Stomach (tissue), 4 donors: ENCODE data around the gene SIT1.

Experiments used
- CTCF ChIP-seq, 7 experiments: fragments of 450-650 bp in 4 of 7; fragments of 200-600 bp in 3 of 7; sonication (generic) in 3 of 7; IDR thresholded peaks; one replicate each; pipeline ENCODE4 v1.5.1; 2016 to 2019; ENCODE audit warnings: antibody characterized with exemption in 7 of 7, control low read depth in 2 of 7, mild to moderate bottlenecking in 1 of 7
- POLR2A ChIP-seq, 4 donors: fragments of 450-650 bp; IDR thresholded peaks; one replicate each; pipeline ENCODE4 v1.6.1; 2016; ENCODE audit warnings: antibody characterized with exemption in 4 of 4, control low read depth in 2 of 4, mild to moderate bottlenecking in 1 of 4, moderate library complexity in 1 of 4
- POLR2AphosphoS5 ChIP-seq, 3 donors: sonication (generic); formaldehyde crosslinking; IDR thresholded peaks; one replicate each; pipeline ENCODE4 v1.6.1; 2016; ENCODE audit warnings: antibody characterized with exemption in 3 of 3

GRCh38 chr9:35673132-35674024 lies 22.6 kb upstream of the SIT1 start, which contains the start of gene CA9:
- TF ChIP-seq POLR2A (IDR thresholded peaks at IDR 0.05) (peak in 1 of 4 donors; percentile 85), CTCF (IDR thresholded peaks at IDR 0.05) (peak in 1 of 7 experiments; percentile 8), POLR2AphosphoS5 (IDR thresholded peaks at IDR 0.05) (peak in 2 of 3 donors; percentile 75 to 84)
